ENCODE data around the gene RASSF7.
A peak's percentile ranks its signal among the peaks of the same experiment; 100 is the strongest.

Gene RASSF7

DNA sequence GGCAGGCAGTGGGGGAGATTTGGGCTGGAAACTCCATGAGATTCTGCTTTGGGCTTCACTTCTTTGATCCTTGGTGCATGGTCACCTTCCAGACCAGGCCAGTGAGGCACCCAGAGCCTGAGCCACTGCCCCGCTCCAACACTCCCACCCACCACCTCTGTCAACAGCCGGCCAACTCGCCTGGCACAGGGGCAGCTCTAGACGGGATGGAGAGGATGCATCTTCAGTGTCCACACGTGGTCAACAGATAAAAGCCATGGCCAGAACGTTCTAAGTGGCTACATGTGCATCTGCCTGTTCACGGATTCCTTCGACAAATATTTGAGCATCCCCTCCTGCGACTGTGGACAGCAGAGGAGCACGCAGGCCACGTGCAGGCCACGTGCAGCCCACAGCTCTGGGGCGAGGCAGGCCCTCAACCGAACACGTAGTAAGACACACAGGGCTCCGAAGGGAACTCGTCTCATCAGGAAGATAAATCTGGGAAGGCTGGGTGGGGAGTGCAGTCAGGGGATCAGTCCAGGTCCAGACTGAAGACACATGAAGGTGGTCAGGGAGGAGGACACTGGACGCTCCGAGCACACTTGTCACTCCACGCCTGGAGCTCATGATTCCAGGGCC lies 22.2 kb upstream of the RASSF7 start:
- H3K27ac Mint-ChIP-seq: peak overlapping the region in 1 of 2 donors; percentile 84
- DNase-seq (no peak), ATAC-seq (no peak)
- H3K27me3 Mint-ChIP-seq: no peaks in the 10 kb centered on the region
- H3K4me1 Mint-ChIP-seq: peaks cover 28% of the 10 kb centered on the region
- no peak overlapping the region for H3K4me3 Mint-ChIP-seq
- H3K9me3 Mint-ChIP-seq: no peaks in the 10 kb centered on the region

DNA sequence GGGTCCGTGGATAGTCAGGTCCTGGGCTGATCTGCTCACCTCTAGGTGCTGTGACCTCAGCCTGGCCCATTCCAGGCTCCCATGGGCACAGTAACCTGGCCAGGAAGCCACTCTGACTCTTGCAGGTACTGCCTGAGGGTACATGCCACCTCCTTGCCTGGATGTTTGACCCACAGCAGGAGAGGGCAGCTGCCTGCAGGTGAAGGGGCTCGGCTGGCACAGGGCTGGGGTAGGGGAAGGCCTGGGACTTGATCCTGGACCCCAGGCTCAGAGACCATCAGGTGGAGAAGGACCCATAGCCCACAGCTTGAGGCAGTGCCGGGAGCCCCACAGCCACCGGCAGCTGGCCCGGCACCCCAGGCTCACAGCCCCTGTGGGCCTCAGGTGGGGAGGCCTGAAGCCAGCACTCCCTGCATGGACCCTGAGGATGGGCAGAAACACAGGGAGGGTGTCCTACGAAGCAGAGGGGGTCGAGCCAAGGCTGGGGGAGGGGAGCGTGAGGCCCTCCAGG lies 20.7 kb upstream of the RASSF7 start:
- no peak overlapping the region for H3K4me3 Mint-ChIP-seq
- DNase-seq: no peak
- no peak overlapping the region for H3K27ac Mint-ChIP-seq
- H3K27me3 Mint-ChIP-seq: no peaks in the 10 kb centered on the region
- peaks cover 19% of the 10 kb centered on the region for H3K4me1 Mint-ChIP-seq
- no peak for ATAC-seq
- H3K9me3 Mint-ChIP-seq: no peaks in the 10 kb centered on the region

DNA sequence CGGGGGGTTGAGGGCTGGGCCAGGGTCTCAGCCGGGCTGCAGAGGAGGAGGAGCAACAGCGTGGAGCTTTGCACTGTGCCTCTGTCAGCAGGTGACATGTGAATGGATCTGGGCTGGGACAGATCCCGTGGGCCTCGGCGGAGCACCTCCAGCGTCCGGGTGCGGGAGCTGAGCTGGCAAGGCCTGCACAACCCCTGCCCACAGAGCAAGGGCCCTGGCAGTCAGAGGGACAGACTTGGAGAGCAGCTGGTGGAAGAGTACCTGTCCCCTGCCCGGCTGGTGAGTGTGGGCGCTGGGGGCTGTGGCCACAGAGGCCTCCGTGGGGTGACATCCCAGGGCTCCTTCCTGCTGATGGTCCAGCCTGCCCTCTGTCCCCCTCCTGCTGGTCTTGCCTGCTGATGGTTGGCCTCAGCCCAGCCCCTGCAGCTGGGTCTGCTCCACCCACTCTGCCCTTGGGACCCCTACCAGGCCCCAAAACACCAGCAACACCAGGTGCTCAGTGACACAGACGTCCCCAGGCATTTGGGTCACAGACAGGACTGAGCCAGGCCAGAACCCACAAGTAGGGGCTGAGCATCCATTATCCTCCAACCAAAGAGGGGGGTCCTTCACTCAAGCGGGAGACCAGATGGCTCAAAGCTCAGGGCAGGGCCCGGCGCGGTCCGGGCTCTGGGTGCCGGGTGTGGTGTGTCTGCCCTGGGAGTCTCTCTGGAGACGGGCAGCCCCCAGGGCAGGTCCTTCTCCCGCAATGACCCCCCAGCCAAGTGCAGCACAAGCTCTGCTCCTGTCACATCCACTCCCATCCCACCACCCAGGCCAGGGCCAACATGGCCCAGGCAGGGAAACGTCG lies 20.0 kb upstream of the RASSF7 start:
- DNase-seq: no peak
- no peak for ATAC-seq
- no peak overlapping the region for H3K27ac Mint-ChIP-seq
- no peak overlapping the region for H3K4me3 Mint-ChIP-seq
- H3K27me3 Mint-ChIP-seq: no peaks in the 10 kb centered on the region
- H3K9me3 Mint-ChIP-seq: no peaks in the 10 kb centered on the region
- peaks cover 19% of the 10 kb centered on the region for H3K4me1 Mint-ChIP-seq

DNA sequence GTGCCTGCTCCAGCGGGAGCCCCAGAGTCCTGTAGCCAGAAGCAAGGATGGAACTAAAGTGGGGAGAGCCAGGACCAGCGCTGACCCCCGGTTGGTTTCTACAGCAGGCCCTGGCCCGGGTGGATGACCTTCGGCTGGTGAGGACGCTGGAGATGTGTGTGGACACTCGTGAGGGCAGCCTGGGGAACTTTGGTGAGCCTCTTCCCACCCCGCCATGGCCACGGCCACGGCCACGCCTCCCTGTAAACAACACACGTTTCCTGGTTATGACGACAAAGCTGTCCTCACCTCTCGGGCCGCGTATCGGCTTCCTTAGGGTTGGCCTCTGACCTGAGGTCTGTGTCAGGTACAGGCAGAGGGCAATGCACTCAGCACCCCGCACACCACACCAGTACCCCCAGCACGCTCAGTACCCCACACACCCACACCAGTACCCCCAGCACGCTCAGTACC lies 19.3 kb upstream of the RASSF7 start:
- ATAC-seq: no peak
- H3K27ac Mint-ChIP-seq: no peak overlapping the region

DNA sequence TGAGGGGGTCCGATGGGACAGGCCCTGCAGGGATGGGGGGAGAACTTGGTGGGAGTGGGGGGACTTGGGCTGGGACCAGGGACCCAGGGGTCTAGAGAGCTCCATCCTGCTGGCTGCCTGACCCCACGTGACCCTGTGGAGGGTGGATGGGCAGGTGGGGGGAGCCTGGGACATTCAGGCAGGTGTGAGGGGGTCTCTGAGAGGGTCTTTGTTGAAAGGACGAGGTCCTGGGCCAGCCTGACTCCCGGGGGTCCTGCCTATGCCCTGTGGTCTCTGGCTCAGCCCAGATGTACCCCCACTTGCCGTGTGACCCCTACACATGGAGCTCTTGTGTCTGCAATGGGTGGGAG lies 16.0 kb upstream of the RASSF7 start:
- H3K27me3 Mint-ChIP-seq: no peaks in the 10 kb centered on the region
- H3K4me1 Mint-ChIP-seq: peaks cover 5% of the 10 kb centered on the region
- no peak overlapping the region for H3K4me3 Mint-ChIP-seq
- peak; percentile 31 for ATAC-seq
- no peak for DNase-seq
- H3K9me3 Mint-ChIP-seq: no peaks in the 10 kb centered on the region
- no peak overlapping the region for H3K27ac Mint-ChIP-seq

More for the DNA sequence above, 19.3 kb upstream of the RASSF7 start:
- H3K9me3 Mint-ChIP-seq: no peaks in the 10 kb centered on the region
- H3K4me3 Mint-ChIP-seq: no peak overlapping the region
- no peak for DNase-seq
- H3K4me1 Mint-ChIP-seq: peaks cover 13% of the 10 kb centered on the region
- H3K27me3 Mint-ChIP-seq: no peaks in the 10 kb centered on the region

DNA sequence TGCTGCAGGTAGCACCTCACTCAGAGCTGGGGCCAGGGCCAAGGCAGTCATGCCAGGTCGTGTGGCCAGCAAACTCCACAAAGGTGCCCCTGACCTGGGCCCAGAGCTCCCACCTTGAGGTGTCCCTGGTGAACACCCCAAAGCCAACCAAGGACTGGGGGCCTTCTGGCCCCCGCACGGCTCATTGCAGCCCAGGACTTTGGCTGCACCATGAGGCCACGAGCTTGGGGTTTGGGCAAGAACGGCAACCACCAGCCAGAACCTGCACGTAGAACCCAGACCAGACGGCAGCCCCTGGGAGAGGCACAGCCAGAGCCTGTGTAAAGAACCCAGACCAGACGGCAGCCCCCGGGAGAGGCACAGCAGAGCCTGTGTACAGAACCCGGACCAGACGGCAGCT lies 15.6 kb upstream of the RASSF7 start:
- peaks cover 5% of the 10 kb centered on the region for H3K4me1 Mint-ChIP-seq
- H3K4me3 Mint-ChIP-seq: no peak overlapping the region
- no peak for ATAC-seq
- H3K27me3 Mint-ChIP-seq: no peaks in the 10 kb centered on the region
- no peak overlapping the region for H3K27ac Mint-ChIP-seq
- H3K9me3 Mint-ChIP-seq: no peaks in the 10 kb centered on the region
- no peak for DNase-seq

DNA sequence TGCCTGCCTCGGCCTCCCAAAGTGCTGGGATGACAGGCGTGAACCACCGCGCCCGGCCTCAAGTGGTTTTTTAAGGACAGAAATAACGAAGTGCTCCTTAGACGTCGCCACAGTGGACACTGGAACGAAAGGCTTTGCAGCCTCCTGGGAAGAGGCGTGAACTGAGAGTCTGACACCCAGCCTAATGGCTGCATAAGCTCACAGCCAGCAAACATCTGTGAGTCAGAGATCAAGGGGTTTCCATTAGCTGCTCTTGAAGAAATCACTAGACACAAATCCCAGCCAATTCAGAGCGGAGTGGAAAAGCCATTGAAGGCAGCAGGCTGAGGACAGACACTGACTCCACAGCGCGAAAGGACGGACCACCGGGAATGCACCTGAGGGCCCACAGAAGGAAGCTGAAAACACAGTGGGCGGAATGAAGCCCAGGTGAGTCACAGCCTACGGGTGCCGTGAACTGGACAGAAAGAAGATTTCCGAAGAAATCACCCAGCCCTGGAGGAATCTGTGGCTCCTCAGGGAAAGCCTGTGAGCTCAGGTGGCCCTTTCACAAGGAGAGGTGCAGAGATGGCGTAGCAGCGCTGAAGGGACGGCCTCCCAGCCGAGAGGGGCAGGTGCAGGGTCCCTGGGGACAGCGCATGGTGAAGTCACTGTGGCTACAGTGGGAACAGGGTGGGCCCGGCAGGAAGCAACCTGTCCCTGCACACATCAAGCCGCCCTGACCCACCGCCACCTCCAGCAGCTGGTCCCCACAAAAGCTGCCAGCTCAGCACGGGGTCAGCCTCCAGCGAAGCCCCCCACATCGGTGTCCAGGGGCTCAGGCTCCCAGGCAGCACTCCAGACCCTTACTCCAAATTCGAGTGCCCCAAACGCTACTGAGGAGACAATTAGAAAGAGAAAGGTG lies 11.8 kb upstream of the RASSF7 start:
- Mint-ChIP-seq H3K9me3 (no peaks in the 10 kb centered on the region), H3K4me1 (peaks cover 6% of the 10 kb centered on the region), H3K27me3 (no peaks in the 10 kb centered on the region), H3K27ac (no peak overlapping the region), H3K4me3 (no peak overlapping the region)
- DNase-seq (no peak), ATAC-seq (no peak)

DNA sequence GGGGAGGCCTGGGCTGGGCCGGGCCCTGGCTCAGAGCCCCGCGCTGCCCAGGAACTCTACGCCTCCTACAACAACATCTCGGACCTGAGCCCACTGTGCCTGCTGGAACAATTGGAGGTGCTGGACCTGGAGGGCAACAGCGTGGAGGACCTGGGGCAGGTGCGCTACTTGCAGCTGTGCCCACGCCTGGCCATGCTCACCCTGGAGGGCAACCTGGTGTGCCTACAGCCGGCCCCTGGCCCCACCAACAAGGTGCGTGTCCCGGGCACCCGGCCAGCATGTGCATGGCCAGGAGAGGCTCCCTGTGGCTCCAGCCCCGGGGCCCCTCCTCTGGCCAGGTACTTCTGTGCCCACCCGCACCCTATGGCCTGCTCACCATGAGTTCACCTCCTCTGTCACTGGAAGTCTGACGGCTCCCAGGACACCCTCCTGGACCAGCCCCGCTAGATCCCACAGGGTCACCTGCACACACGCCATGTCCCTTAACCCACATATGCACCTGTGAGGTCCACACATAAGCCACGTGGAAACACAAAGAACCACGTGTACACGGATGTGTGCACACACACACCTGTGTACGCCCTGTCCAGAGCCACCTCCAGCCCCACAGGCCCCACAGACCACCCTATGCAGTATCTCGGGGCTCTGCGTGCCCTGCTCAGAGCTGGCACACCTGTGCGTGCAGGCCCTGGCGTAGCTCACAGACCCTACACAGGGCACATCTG lies 10.6 kb upstream of the RASSF7 start:
- Mint-ChIP-seq H3K4me1 (peaks cover 10% of the 10 kb centered on the region), H3K9me3 (no peaks in the 10 kb centered on the region), H3K27ac (no peak overlapping the region), H3K4me3 (no peak overlapping the region), H3K27me3 (no peaks in the 10 kb centered on the region)
- DNase-seq: no peak
- ATAC-seq: no peak

DNA sequence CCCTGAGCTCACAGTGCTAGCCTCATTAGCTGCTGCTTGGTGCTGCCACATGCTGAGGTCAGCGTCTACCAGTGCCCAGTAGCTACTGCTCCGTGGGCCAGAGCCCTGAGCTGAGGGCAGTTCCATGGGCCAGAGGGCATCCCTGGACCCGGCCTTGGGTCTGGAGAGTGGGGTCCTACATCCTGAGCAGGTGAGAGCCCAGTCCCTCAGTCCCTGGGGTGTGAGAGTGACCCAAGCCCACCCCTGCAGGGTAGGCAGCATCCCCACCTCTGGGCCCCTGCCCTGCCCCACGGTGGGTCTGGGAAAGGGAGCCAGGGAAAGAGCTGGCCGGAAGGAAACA lies 10.1 kb upstream of the RASSF7 start:
- Mint-ChIP-seq H3K4me3 (no peak overlapping the region), H3K4me1 (peaks cover 10% of the 10 kb centered on the region), H3K27me3 (peaks cover under 1% of the 10 kb centered on the region), H3K9me3 (no peaks in the 10 kb centered on the region), H3K27ac (no peak overlapping the region)
- ATAC-seq (no peak), DNase-seq (no peak)

DNA sequence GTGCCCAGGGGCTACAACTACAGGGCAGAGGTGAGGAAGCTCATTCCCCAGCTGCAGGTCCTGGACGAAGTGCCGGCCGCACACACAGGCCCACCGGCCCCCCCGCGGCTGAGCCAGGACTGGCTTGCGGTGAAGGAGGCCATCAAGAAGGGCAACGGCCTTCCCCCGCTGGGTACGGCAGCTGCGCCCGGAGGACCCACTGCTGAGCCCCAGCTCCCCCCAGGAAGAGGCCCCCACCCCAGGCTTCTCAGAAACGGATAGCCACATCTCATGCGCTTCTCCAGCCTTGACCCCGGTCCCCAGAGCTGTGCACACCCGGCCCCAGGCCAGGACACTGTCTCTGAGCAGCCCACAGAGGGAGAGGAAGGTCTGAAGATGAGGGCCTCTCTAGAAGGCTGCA lies 9.6 kb upstream of the RASSF7 start:
- Mint-ChIP-seq H3K4me1 (peaks cover 11% of the 10 kb centered on the region), H3K27ac (no peak overlapping the region), H3K4me3 (no peak overlapping the region), H3K27me3 (peaks cover 5% of the 10 kb centered on the region), H3K9me3 (no peaks in the 10 kb centered on the region)
- no peak for ATAC-seq
- no peak for DNase-seq

DNA sequence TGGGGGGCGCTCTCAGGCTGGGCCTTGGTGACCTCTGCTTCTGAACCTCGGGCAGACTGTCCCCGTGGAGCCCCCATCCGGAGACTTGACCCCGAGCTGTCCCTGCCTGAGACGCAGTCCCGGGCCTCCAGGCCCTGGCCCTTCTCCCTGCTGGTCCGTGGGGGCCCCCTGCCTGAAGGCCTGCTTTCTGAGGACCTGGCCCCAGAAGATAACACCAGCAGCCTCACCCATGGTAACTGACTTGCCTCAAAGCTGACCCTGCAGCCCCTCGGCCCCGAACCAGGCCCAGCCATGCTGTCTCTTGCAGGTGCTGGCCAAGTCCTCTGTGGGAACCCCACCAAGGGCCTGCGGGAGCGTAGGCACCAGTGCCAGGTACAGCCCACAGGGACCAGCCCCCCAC lies 9.2 kb upstream of the RASSF7 start:
- H3K4me1 Mint-ChIP-seq: peaks cover 16% of the 10 kb centered on the region
- H3K27me3 Mint-ChIP-seq: peaks cover 9% of the 10 kb centered on the region
- DNase-seq (no peak), ATAC-seq (no peak)
- no peaks in the 10 kb centered on the region for H3K9me3 Mint-ChIP-seq
- H3K4me3 Mint-ChIP-seq: no peak overlapping the region
- peak overlapping the region in 1 of 2 donors; percentile 34 for H3K27ac Mint-ChIP-seq

DNA sequence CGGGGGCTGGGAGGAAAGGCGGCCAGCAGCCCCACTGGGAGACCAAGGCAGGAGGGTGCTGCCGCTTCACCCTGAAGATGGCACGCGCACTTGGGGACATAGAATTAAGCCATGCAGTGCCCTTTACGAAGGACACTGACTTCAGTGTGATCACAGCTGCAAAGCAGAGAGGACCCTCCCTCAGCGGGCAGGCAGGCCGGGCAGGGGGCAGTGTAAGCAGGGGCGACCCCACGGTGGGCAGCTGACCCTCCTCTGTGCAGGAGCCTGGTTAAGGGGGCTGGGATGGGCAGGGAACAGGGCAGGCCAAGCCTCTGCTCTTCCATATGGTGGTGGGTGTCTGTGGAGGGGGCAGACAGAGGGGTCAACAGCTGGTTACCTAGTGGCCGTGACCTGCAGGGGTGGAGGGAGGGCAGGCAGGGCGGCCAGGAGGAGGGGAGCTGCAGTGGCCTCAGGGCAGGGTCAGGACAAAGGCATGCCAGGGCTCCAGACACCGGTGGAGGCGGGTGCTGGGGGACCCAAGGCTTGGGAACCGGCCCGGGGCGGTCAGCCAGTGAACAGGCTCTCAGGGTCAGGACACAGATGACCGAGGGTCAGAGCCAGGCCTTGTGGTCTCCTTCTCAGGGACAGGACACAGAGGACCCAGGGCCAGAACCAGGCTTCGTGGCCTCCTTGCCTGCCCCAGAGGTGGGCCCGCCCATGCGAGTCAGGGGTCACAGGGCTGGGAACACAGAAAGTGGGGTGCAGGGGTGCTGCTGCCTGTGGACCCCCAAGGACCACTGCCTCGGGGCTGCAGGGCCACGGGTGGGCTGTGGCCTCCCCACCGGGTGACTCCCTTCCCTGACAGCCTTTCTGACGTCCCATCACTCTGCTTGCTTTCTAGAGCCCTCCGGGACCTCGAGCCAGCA lies 7.4 kb upstream of the RASSF7 start:
- Mint-ChIP-seq H3K4me1 (peaks cover 18% of the 10 kb centered on the region), H3K27me3 (peaks cover 27% of the 10 kb centered on the region), H3K4me3 (no peak overlapping the region), H3K9me3 (no peaks in the 10 kb centered on the region), H3K27ac (no peak overlapping the region)
- ATAC-seq (no peak), DNase-seq (no peak)

DNA sequence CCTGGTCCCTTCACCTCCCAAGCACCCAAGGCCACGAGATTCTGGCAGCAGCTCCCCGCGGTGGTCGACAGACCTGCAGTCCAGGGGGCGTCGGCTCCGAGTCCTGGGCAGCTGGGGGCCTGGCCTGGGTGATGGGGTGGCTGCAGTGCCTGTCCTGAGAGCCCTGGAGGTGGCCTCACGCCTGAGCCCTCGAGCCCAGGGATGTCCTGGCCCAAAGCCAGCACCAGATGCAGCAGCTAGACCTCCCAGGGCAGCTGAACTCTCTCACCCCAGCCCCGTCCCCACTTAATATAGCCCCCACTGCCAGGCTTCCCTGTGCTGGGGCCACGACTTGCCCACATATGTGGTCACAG lies 6.8 kb upstream of the RASSF7 start:
- DNase-seq (no peak), ATAC-seq (no peak)
- Mint-ChIP-seq H3K27ac (no peak overlapping the region), H3K9me3 (no peaks in the 10 kb centered on the region), H3K4me3 (peak overlapping the region in 1 of 2 donors; percentile 50), H3K4me1 (peaks cover 15% of the 10 kb centered on the region), H3K27me3 (peaks cover 27% of the 10 kb centered on the region)

DNA sequence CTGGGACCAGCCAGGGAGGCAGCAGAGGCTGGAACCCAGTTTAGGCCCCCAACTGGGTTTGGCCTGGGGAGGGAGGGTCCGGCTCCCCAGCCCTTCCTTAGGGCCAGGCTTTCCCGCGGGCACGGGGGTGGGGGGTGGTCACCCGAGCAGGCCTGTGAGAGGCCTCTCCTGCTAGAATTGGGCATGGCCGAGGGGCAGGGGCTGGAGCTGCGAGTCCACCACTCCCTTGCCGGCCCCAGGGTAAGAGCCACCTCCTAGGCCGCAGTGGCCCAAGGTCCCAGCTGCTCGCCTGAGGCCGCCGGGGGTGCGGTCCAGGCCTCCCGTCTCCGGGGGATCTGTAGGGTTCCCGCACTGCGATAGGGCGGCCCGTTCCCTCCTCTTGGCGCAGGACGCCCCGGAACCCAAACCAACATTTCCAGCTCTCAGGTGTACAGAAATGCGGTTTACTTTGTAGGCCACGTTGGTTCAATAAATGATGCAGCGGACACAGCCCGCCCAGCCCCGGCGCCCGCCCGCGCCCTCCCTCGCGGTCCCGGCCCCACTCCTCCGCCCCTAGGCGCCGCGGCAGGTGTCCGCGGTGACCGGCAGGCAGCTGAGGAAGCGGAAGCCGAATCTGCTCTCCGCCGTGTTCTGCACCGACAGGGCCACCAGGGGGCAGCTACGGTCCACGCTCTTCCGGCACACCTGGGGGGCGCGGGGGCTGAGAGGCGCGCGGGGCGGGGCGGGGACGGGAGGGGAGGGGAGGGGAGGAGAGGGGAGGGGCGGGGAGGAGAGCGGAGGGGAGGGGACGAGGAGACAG lies 6.1 kb upstream of the RASSF7 start:
- H3K27ac Mint-ChIP-seq: no peak overlapping the region
- peak overlapping the region; percentile 39 to 61 for H3K4me3 Mint-ChIP-seq
- DNase-seq (peak; percentile 70 to 71), ATAC-seq (peak; percentile 68)
- H3K27me3 Mint-ChIP-seq: peaks cover 27% of the 10 kb centered on the region
- no peaks in the 10 kb centered on the region for H3K9me3 Mint-ChIP-seq
- H3K4me1 Mint-ChIP-seq: peaks cover 21% of the 10 kb centered on the region

Data from stimulated activated naive CD8-positive, alpha-beta T cell treated with anti-CD3 and anti-CD28 coated beads, Interleukin-15, amount 100 ng/mL, for 72 hours (primary cell).